Body of pancreas (tissue), 4 donors: Measurements from ENCODE around the gene PCDHB4.
"Not testable (repeated sequence)": the region's sequence is repeated elsewhere in the genome, so short reads cannot be mapped to it uniquely, and the experiment has no call there.

Experiments
- CTCF ChIP-seq, 7 experiments: fragments of 450-650 bp in 4 of 7; fragments of 200-600 bp in 3 of 7; sonication (generic) in 3 of 7; IDR thresholded peaks; one replicate each; pipeline ENCODE4 v1.5.1; 2016 to 2019; ENCODE audit warnings: antibody characterized with exemption in 7 of 7
- POLR2A ChIP-seq, 3 donors: fragments of 450-650 bp; IDR thresholded peaks; one replicate each; pipeline ENCODE4 v1.6.1; 2016; ENCODE audit warnings: antibody characterized with exemption in 3 of 3, mild to moderate bottlenecking in 2 of 3

DNA sequence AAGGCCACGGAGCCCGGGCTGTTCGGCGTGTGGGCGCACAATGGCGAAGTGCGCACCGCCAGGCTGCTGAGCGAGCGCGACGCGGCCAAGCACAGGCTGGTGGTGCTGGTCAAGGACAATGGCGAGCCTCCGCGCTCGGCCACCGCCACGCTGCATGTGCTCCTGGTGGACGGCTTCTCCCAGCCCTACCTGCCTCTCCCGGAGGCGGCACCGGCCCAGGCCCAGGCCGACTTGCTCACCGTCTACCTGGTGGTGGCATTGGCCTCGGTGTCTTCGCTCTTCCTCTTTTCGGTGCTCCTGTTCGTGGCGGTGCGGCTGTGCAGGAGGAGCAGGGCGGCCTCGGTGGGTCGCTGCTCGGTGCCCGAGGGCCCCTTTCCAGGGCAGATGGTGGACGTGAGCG, 19.1 kb upstream of the PCDHB4 start:
- not testable (repeated sequence) for TF ChIP-seq CTCF, POLR2A (IDR thresholded peaks at IDR 0.05)
